WTC11 (cell line): Measurements from ENCODE around the gene ZC3HAV1L. TPM values are rescaled to one million over a fixed set of nuclear protein-coding genes. Genes with fewer than 3 reads are reported as not detected.
"Not testable (repeated sequence)": the region's sequence is repeated elsewhere in the genome, so short reads cannot be mapped to it uniquely, and the experiment has no call there.

ENCODE experiments used
- ATAC-seq: fragments of 200-7000 bp; cut with Tn5 transposase; 2 replicates; pipeline ENCODE4 v1.10.0; 2021; ENCODE audit warnings: mild to moderate bottlenecking, moderate library complexity
- CTCF ChIA-PET: fragments of 300-600 bp; sonication (Branson Sonifier 250); formaldehyde crosslinking; loops from one replicate; lab custom pipeline; 2021; ENCODE audit warnings: antibody characterized with exemption; lab: Charles Lee
- POLR2A ChIA-PET: fragments of 350-600 bp; sonication (Branson Sonifier 250); formaldehyde crosslinking; loops from one replicate; lab custom pipeline; 2021; ENCODE audit warnings: antibody characterized with exemption; lab: Charles Lee
- DNase-seq: peaks from one replicate; pipeline ENCODE4 v3.0.0; 2021; ENCODE audit warnings: low spot score
- H3K27ac Mint-ChIP-seq: 2 replicates; pipeline ENCODE4 v1.8.0; 2021; ENCODE audit warnings: mixed read lengths
- H3K27me3 Mint-ChIP-seq: 2 replicates; pipeline ENCODE4 v1.8.0; 2021; ENCODE audit warnings: low read depth, mild to moderate bottlenecking, moderate library complexity, mixed read lengths
- H3K36me3 Mint-ChIP-seq: 2 replicates; pipeline ENCODE4 v1.8.0; 2021; ENCODE audit warnings: mixed read lengths
- H3K4me1 Mint-ChIP-seq: 2 replicates; pipeline ENCODE4 v1.8.0; 2022; ENCODE audit warnings: mixed read lengths
- H3K4me3 Mint-ChIP-seq: 2 replicates; pipeline ENCODE4 v1.8.0; 2021; ENCODE audit warnings: mild to moderate bottlenecking, moderate library complexity, mixed read lengths
- H3K9me3 Mint-ChIP-seq: 2 replicates; pipeline ENCODE4 v1.8.0; 2021; ENCODE audit warnings: mixed read lengths
- ATF6 ChIP-seq: sonication (generic); formaldehyde crosslinking; IDR thresholded peaks from 2 replicates; pipeline ENCODE4 v1.8.1; 2023; ENCODE audit warnings: mild to moderate bottlenecking, missing genetic modification reagents
- CBFB ChIP-seq: sonication (generic); formaldehyde crosslinking; IDR thresholded peaks from 2 replicates; pipeline ENCODE4 v1.8.1; 2022; ENCODE audit warnings: mild to moderate bottlenecking, low read depth, missing genetic modification reagents
- CDX4 ChIP-seq: fragments of 250-450 bp; sonication (Bioruptor Pico); IDR thresholded peaks from 2 replicates; pipeline ENCODE4 v1.9.0; 2021; ENCODE audit warnings: moderate library complexity, mild to moderate bottlenecking, inconsistent platforms, borderline replicate concordance
- E2F1 ChIP-seq: sonication (generic); formaldehyde crosslinking; IDR thresholded peaks from 2 replicates; pipeline ENCODE4 v1.8.0; 2022; ENCODE audit warnings: mild to moderate bottlenecking, missing genetic modification reagents
- ETV6 ChIP-seq: sonication (generic); formaldehyde crosslinking; IDR thresholded peaks from 2 replicates; pipeline ENCODE4 v1.8.1; 2022; ENCODE audit warnings: mild to moderate bottlenecking, missing genetic modification reagents
- FOXK1 ChIP-seq: sonication (generic); formaldehyde crosslinking; IDR thresholded peaks from 2 replicates; pipeline ENCODE4 v1.8.0; 2022; ENCODE audit warnings: mild to moderate bottlenecking, moderate library complexity, missing genetic modification reagents
- GABPB1 ChIP-seq: sonication (generic); formaldehyde crosslinking; IDR thresholded peaks from 2 replicates; pipeline ENCODE4 v1.8.1; 2023; ENCODE audit warnings: mild to moderate bottlenecking, missing genetic modification reagents
- GRHL2 ChIP-seq: fragments of 250-450 bp; sonication (Bioruptor Pico); IDR thresholded peaks from 2 replicates; pipeline ENCODE4 v1.8.0; 2022; ENCODE audit warnings: mild to moderate bottlenecking, moderate library complexity; ENCODE audit not compliant: insufficient replicate concordance, severe bottlenecking
- GTF2I ChIP-seq: fragments of 250-450 bp; sonication (Bioruptor Pico); conservative IDR thresholded peaks from 2 replicates; pipeline ENCODE4 v1.4.0; 2021; ENCODE audit warnings: mild to moderate bottlenecking
- MXD4 ChIP-seq: fragments of 250-450 bp; sonication (Bioruptor Pico); IDR thresholded peaks from 2 replicates; pipeline ENCODE4 v1.8.0; 2021; ENCODE audit warnings: mild to moderate bottlenecking, moderate library complexity, borderline replicate concordance
- NR2C2 ChIP-seq: sonication (generic); formaldehyde crosslinking; IDR thresholded peaks from 2 replicates; pipeline ENCODE4 v1.8.0; 2022; ENCODE audit warnings: mild to moderate bottlenecking, missing genetic modification reagents
- SOX15 ChIP-seq: fragments of 250-450 bp; sonication (Bioruptor Pico); IDR thresholded peaks from 2 replicates; pipeline ENCODE4 v1.9.0; 2021; ENCODE audit warnings: mild to moderate bottlenecking
- STAT6 ChIP-seq: sonication (generic); formaldehyde crosslinking; conservative IDR thresholded peaks from 2 replicates; pipeline ENCODE4 v1.8.1; 2023; ENCODE audit warnings: mild to moderate bottlenecking, low read depth, missing genetic modification reagents, moderate library complexity
- TCF7 ChIP-seq: sonication (generic); formaldehyde crosslinking; IDR thresholded peaks from 2 replicates; pipeline ENCODE4 v1.8.0; 2022; ENCODE audit warnings: mild to moderate bottlenecking, low read depth, missing genetic modification reagents, moderate library complexity
- ZNF263 ChIP-seq: sonication (generic); formaldehyde crosslinking; IDR thresholded peaks from 2 replicates; pipeline ENCODE4 v1.8.1; 2022; ENCODE audit warnings: low read depth, mild to moderate bottlenecking, moderate library complexity, missing genetic modification reagents
- ZNF396 ChIP-seq: fragments of 250-450 bp; sonication (Bioruptor Pico); IDR thresholded peaks from 2 replicates; pipeline ENCODE4 v1.8.0; 2021; ENCODE audit warnings: mild to moderate bottlenecking, moderate library complexity, borderline replicate concordance
- ZNF512 ChIP-seq: sonication (generic); formaldehyde crosslinking; IDR thresholded peaks from 2 replicates; pipeline ENCODE4 v1.8.1; 2022; ENCODE audit warnings: missing genetic modification reagents, borderline replicate concordance
- ZSCAN18 ChIP-seq: fragments of 250-450 bp; sonication (Bioruptor Pico); IDR thresholded peaks from 2 replicates; pipeline ENCODE4 v2.1.2; 2022; ENCODE audit warnings: mild to moderate bottlenecking, moderate library complexity
- total RNA-seq: library from RNA; stranded (reverse); gene quantifications from 3 replicates; pipeline ENCODE4 v1.2.3, GENCODE V29; 2021

The ZC3HAV1L gene
- total RNA-seq, 1 experiment from 2014 or later, result 5.8 TPM

GRCh38 chr7:139078911-139079310 lies 43.1 kb upstream of the ZC3HAV1L start (continued):
- no peak for TF ChIP-seq CDX4
- TF ChIP-seq TCF7 (CRISPR knock-in tag), result no peak
- TF ChIP-seq GRHL2 (CRISPR knock-in tag), result no peak
- TF ChIP-seq FOXK1 (CRISPR knock-in tag), result no peak
- no peak for TF ChIP-seq E2F1 (CRISPR knock-in tag)
- TF ChIP-seq ZNF512, result no peak

- H3K4me1 Mint-ChIP-seq, result no peaks in the 10 kb centered on the region
- H3K4me3 Mint-ChIP-seq, result no peak overlapping the region
- H3K27ac Mint-ChIP-seq, result no peak overlapping the region
- peaks cover 69% of the 10 kb centered on the region for H3K36me3 Mint-ChIP-seq
- TF ChIP-seq ZNF396 (CRISPR knock-in tag) (no peak), STAT6 (CRISPR knock-in tag) (no peak), GTF2I (CRISPR knock-in tag) (no peak), ETV6 (no peak), CBFB (CRISPR knock-in tag) (no peak), ZSCAN18 (CRISPR knock-in tag) (no peak), SOX15 (CRISPR knock-in tag) (no peak), MXD4 (no peak), NR2C2 (CRISPR knock-in tag) (no peak), ATF6 (CRISPR knock-in tag) (no peak), GABPB1 (CRISPR knock-in tag) (no peak), ZNF263 (no peak)
- ATAC-seq, result no peak
- no peaks in the 10 kb centered on the region for H3K9me3 Mint-ChIP-seq
- H3K27me3 Mint-ChIP-seq, result no peaks in the 10 kb centered on the region
- no peak for DNase-seq
- CTCF ChIA-PET, result interaction anchor here (0.5 kb wide), 1 partner anchor 16 kb away, joined by 4 read pairs; no protein-coding TSS in a partner anchor
- POLR2A ChIA-PET, result no interaction called here
These were observed 42.6 kb upstream of the ZC3HAV1L start for GRCh38 chr7:139078399-139078798.

- H3K4me1 Mint-ChIP-seq, POLR2A ChIA-PET, H3K9me3 Mint-ChIP-seq, H3K27me3 Mint-ChIP-seq, H3K27ac Mint-ChIP-seq, DNase-seq, H3K4me3 Mint-ChIP-seq, ATAC-seq: not testable (repeated sequence)
- CTCF ChIA-PET, result interaction anchor here (0.5 kb wide), 1 partner anchor 17 kb away, joined by 4 read pairs; no protein-coding TSS in a partner anchor
- peaks cover 65% of the 10 kb centered on the region for H3K36me3 Mint-ChIP-seq
These were observed 41.9 kb upstream of the ZC3HAV1L start for GRCh38 chr7:139077706-139078105.
